ENCODE data around the gene RAB6C.
"Not testable (repeated sequence)": the region's sequence is repeated elsewhere in the genome, so short reads cannot be mapped to it uniquely, and the experiment has no call there.

Gene RAB6C

GRCh38 chr2:129979629-129980155 lies at the start of gene RAB6C:
Gene RAB6C (plus strand): TSS chr2:129979666. CDS start chr2:129980116, 450 bp downstream.
- not testable (repeated sequence) for DNase-seq

GRCh38 chr2:129930451-129930850 lies 49.0 kb upstream of the RAB6C start:
- DNase-seq, result no peak

DNA sequence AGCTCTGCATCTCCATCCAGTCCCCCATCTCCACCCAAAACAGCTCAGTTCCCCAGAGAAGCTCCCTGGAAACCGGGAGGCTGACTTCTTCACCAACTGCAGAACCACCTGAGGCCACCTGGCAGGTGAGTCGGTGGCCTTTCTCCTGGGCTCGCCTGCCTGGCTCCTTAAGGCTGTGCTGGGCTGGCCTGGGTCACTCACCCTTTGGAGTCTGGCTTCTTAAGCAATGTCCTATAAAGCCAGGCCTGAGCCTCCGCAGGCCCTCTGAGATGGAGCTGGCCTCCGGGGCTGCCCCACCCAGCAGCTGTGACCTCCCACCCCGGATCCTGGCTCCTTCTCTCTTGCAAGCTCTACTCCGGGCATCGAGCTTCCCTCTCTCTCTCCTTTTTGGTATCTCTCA lies 46.1 kb upstream of the RAB6C start:
- DNase-seq, result not testable (repeated sequence)

- no peak for DNase-seq
Observed at GRCh38 chr2:129934044-129934822, 45.2 kb upstream of the RAB6C start.

DNA sequence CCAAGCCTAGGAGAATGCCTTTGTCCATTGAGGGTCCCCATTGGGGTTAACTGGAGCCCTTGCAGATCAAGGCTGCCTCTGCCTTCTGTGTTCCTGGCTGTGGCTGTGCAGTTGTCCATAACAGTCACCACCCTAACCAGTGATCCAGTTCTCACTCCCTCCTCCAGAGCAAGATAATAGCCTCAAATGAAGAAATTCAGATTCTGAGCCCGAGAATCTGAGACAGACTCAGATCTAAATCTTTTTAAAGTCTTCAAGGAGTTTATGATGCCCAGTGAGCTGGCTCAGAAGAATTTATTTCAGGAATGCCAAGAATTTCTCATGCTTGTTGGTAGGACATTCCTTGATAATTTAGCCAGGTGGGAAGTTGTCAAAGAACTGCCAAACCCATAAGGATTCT lies 44.3 kb upstream of the RAB6C start:
- DNase-seq, result no peak

- no peak for DNase-seq
Observed at GRCh38 chr2:129936334-129936934, 43.0 kb upstream of the RAB6C start.

DNA sequence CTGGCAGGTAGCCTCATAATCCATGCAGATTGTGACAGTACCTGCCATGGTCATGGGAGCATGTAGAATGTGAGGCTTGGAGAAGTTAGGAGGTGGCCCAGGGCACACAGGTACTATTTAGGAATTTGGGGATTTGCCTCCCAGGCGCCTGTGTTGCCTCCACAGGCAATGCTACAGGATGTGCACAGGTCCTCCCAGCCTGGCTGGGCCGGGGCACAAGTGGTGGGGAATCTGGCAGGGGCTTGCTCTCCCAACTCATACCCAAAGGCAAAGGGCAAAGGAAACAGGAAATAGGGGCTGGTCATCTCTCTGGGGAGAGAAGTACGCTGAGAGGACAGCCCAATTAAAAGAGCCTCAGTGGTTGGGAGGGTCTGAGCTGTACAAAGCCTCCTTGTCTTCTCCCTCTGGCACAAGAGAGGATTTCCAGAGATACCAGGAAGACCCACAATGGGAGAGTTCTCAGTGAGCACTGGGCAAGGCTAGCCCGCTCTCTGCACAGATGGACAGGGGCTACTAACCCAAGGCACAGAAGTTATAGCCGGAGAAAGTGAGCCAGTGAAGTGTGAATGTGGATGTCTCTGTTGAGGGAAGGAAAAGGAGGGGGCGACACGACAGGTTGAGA lies 40.5 kb upstream of the RAB6C start:
- not testable (repeated sequence) for DNase-seq

DNA sequence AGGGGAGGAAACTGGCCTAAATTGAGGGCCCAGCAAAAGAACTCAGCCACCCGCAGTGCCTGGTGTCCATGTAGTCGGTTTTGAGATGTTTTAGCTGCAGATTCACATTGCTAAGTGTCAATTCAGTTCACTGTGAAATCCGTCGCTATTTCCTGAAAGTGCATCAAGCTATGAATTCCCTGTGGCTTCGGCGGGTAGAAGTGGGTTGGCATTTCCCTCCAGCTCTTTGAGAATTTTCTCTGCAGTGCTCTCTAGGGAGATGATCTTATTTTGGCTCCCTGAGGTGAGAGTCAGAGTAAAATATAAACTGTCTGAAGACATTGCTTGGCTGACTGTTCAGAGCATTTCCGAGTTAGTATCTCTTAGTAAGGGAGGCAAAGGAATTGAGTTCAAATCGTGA lies 36.0 kb upstream of the RAB6C start:
- not testable (repeated sequence) for DNase-seq

- no peak for DNase-seq
Observed at GRCh38 chr2:129945557-129945956, 33.9 kb upstream of the RAB6C start.

GRCh38 chr2:129947712-129948111 lies 31.8 kb upstream of the RAB6C start:
- DNase-seq, result not testable (repeated sequence)

DNA sequence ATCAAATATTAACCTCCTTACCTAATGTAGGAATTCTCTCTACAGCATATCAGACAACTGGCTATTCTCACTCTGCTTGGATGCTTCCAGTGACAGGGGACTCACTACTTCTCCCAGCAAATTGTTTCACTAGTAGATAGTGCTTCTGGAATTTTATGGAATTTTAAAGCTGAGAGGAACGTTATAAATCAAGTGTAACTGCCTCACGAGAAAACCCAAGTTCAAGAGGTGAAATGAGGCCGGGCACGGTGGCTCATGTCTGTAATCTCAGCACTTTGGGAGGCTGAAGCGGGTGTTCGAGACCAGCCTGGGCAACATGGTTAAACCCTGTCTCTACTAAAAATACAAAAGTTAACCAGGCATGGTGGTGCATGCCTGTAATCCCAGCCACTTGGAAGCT lies 23.3 kb upstream of the RAB6C start:
- not testable (repeated sequence) for DNase-seq

- no peak for DNase-seq
Observed at GRCh38 chr2:129957891-129958290, 21.6 kb upstream of the RAB6C start.

GRCh38 chr2:129958736-129959135 lies 20.7 kb upstream of the RAB6C start:
- DNase-seq, result not testable (repeated sequence)

DNA sequence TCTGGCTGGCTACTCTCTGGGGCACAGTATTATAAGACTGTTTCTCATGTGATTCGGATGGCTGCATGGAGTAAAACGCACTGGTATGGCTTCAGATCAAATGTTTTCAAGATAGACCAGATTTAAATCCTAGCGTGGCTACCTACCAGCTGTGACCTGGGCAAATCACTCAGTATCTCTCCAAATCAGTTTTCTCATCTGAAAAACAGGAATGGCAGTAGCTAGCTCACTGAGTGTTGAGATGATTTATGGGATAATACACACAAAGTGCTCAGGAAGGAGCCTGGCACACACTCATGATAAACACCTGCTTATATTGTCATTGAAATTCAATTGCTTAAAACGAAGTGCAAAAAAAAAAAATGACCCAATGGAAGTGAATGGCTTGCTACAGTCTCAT lies 10.9 kb upstream of the RAB6C start:
- not testable (repeated sequence) for DNase-seq

GRCh38 chr2:129975016-129975774 lies 4.3 kb upstream of the RAB6C start:
- no peak for DNase-seq

GRCh38 chr2:129976969-129977368 lies 2.5 kb upstream of the RAB6C start:
- not testable (repeated sequence) for DNase-seq

- DNase-seq, result no peak
Observed at GRCh38 chr2:129977986-129978385, 1.5 kb upstream of the RAB6C start.

GRCh38 chr2:129980246-129980645 lies 780 bp downstream of the RAB6C start:
- DNase-seq, result not testable (repeated sequence)

- not testable (repeated sequence) for DNase-seq
Observed at GRCh38 chr2:129981689-129982088, 2.2 kb downstream of the RAB6C start.

DNA sequence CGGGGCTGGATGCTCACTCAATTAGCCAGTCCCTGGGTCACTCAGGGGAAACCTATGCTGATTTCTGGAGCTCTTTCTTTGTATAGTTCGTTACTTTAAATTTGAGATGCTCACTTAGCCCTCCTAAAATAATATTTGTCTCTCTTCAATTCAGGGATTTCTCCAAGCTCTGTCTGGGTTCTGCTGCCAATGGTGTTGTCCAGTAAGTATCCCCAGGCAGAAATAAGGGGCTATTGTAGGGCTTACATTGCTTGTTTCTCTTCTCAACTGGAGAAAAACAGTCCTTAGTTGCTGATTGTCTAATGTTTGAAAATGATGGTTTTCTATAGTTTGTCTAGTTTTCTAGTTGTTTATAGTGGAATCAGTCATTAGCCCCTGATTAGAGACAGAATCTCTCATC lies 5.0 kb downstream of the RAB6C start:
- no peak for DNase-seq

GRCh38 chr2:129992415-129993006 lies 13.0 kb downstream of the RAB6C start:
- not testable (repeated sequence) for DNase-seq

- not testable (repeated sequence) for DNase-seq
Observed at GRCh38 chr2:129993151-129993550, 13.7 kb downstream of the RAB6C start.
